Thyroid gland (tissue), 4 donors: ENCODE results near the gene DNAH11. TPM values are rescaled to one million over a fixed set of nuclear protein-coding genes. Genes with fewer than 3 reads are reported as not detected.

Experiments used
- DNase-seq, 2 donors: peaks; one replicate each; pipeline ENCODE4 v3.0.0-alpha.2; 2019
- H3K27ac ChIP-seq, 3 donors: fragments of 200-600 bp; sonication (generic); 1 replicate in 2 of 3; 2 replicates in 1 of 3; pipeline ENCODE4 v1.5.1; 2016 to 2019; ENCODE audit warnings: mild to moderate bottlenecking in 1 of 3, moderate library complexity in 1 of 3
- H3K27me3 ChIP-seq: fragments of 200-600 bp; sonication (generic); one replicate; pipeline ENCODE4 v1.5.1; 2019
- H3K36me3 ChIP-seq, 2 donors: fragments of 200-600 bp; sonication (generic); one replicate each; pipeline ENCODE4 v1.5.1; 2016 to 2019
- H3K4me1 ChIP-seq, 2 donors: fragments of 200-600 bp; sonication (generic); one replicate each; pipeline ENCODE4 v1.5.1; 2017 to 2019
- H3K4me3 ChIP-seq, 3 donors: fragments of 200-600 bp; sonication (generic); replicated peaks in 1 of 3; 1 replicate in 2 of 3; 2 replicates in 1 of 3; pipeline ENCODE4 v1.5.1; 2016; ENCODE audit warnings: mild to moderate bottlenecking in 1 of 3
- H3K9me3 ChIP-seq: fragments of 200-600 bp; sonication (generic); one replicate; pipeline ENCODE4 v1.5.1; 2017
- POLR2A ChIP-seq, 2 donors: fragments of 450-650 bp; IDR thresholded peaks; one replicate each; pipeline ENCODE4 v1.6.1; 2017; ENCODE audit warnings: antibody characterized with exemption in 2 of 2, mild to moderate bottlenecking in 2 of 2, moderate library complexity in 1 of 2
- WGBS, 2 donors: methylation state at CpG; one replicate each; pipeline ENCODE4 v1.1.5; 2017; 5-methylcytosine and 5-hydroxymethylcytosine counted together
- intact Hi-C: fragments of 100-400 bp; cut with DNase I; formaldehyde crosslinking; loops from one replicate; pipeline ENCODE4 v1.15.1; 2023
- total RNA-seq, 4 donors: library from RNA; depleted of rRNA; stranded (reverse); fragments of >200 nt; gene quantifications; one replicate each; pipeline ENCODE4 v1.2.3, GENCODE V29; 2016
- TF ChIP-seq, protein P1 (sequence below), 6 experiments: fragments of 200-600 bp in 3 of 6; fragments of 450-650 bp in 3 of 6; sonication (generic) in 3 of 6; IDR thresholded peaks; one replicate each; pipeline ENCODE4 v1.5.1; 2016 to 2019; ENCODE audit warnings: antibody characterized with exemption in 6 of 6, mild to moderate bottlenecking in 2 of 6, inconsistent platforms in 1 of 6, moderate library complexity in 1 of 6

Gene DNAH11
- total RNA-seq, 4 donors from 2014 or later, result 3.9 to 29.9 (median 10.9) TPM

DNA sequence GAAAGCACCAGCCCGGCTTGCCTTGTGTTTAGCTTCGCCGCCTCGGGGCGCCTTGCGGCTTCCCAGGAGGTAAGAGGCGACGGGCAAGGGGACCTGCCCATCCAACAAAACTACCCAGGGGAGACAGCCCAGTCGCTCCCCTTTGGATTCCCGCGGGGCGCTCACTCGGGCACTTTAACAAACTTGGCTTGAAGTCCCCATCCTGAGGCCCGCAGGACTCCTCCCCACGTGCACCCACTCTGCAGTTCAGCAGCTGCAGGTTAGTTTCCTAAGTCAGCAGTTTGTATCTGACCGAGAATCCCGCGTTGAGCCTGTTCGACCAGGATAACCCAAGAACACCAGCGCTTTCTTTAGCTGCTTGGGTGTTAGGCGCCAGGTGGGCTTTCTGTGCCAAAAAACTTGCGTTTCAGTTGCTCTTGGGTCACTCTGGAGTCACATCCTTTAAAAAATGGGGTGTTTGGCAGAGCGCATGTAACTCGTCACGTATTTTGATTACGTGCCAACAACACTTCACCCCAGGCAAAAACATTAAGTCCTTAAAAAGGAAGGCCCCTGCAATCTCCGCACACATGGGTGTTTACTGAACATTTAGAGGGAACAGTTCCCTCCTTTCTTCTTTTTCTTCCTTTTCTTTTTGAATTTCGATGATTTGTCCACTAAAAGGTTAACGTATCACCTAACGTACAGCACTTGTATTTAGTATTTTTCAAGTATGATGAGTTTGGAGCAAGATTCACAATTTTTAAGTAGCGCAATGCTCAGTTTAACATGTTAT lies 876 bp downstream of the DNAH11 start:
- Histone ChIP-seq H3K9me3 (no peaks in the 10 kb centered on the region), H3K27ac (no peak overlapping the region), H3K36me3 (no peaks in the 10 kb centered on the region), H3K27me3 (no peaks in the 10 kb centered on the region), H3K4me3 (peak overlapping the region; percentile 27 to 40 (median 31)), H3K4me1 (peaks cover 0 to 3% of the 10 kb centered on the region in 2 donors)
- intact Hi-C loops, result no loop called here
- no peak for TF ChIP-seq POLR2A (IDR thresholded peaks at IDR 0.05)
- TF ChIP-seq, protein P1, sequence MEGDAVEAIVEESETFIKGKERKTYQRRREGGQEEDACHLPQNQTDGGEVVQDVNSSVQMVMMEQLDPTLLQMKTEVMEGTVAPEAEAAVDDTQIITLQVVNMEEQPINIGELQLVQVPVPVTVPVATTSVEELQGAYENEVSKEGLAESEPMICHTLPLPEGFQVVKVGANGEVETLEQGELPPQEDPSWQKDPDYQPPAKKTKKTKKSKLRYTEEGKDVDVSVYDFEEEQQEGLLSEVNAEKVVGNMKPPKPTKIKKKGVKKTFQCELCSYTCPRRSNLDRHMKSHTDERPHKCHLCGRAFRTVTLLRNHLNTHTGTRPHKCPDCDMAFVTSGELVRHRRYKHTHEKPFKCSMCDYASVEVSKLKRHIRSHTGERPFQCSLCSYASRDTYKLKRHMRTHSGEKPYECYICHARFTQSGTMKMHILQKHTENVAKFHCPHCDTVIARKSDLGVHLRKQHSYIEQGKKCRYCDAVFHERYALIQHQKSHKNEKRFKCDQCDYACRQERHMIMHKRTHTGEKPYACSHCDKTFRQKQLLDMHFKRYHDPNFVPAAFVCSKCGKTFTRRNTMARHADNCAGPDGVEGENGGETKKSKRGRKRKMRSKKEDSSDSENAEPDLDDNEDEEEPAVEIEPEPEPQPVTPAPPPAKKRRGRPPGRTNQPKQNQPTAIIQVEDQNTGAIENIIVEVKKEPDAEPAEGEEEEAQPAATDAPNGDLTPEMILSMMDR (IDR thresholded peaks at IDR 0.05), result no peak
- WGBS, 2 donors, result 6% methylated on average over 28 to 31 of the region's 31 CpGs
- DNase-seq, result peak; percentile 47 to 55

DNA sequence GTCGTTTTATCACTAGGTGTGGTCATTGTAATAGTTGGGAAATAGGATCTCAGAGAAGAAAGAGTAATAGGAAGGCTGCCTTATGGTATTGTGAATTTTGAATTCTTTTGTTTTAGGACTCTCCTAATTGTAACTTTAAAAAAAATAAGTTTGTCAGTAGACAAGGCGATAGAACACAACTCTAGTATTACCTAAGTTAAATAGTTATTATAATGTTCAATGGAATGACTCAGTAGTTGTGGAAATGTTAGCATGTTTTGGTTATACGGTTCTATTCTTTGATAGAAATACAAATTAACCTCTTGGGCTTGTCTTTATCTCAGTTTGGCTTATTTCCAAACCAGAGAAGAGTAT lies 1.4 kb downstream of the DNAH11 start:
- Histone ChIP-seq H3K27ac (no peak overlapping the region), H3K9me3 (no peaks in the 10 kb centered on the region), H3K4me1 (peaks cover 0 to 3% of the 10 kb centered on the region in 2 donors), H3K4me3 (no peak overlapping the region), H3K27me3 (no peaks in the 10 kb centered on the region), H3K36me3 (no peaks in the 10 kb centered on the region)
- intact Hi-C loops, result no loop called here
- TF ChIP-seq, protein P1 (IDR thresholded peaks at IDR 0.05), result no peak
- no peak for TF ChIP-seq POLR2A (IDR thresholded peaks at IDR 0.05)
- DNase-seq, result no peak
- WGBS, 2 donors, result 37 to 44% methylated on average over 3 of the region's 3 CpGs

DNA sequence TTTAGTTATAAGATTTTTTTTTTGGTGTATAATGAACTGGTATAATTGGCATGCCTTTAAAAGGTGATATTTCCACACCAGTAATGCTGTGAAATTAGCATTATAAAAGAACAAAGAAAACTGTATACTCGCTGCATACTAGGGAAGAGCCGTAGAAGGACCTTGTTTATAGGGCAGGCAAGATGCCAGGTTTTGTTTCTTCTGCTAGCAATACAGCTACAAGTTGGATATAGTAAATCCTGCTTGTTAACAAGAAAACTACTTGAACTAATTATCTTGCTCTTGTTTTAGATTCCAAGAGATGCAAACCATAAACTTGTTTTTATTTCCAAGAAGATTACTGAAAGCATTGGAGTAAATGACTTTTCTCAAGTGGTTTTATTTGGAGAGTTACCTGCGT lies 1.9 kb downstream of the DNAH11 start:
- 40 to 59% methylated on average over 3 of the region's 3 CpGs for WGBS, 2 donors
- Histone ChIP-seq H3K4me3 (no peak overlapping the region), H3K27me3 (no peaks in the 10 kb centered on the region), H3K9me3 (no peaks in the 10 kb centered on the region), H3K4me1 (peaks cover 0 to 3% of the 10 kb centered on the region in 2 donors), H3K36me3 (no peaks in the 10 kb centered on the region), H3K27ac (no peak overlapping the region)
- DNase-seq, result no peak
- intact Hi-C loops, result no loop called here
- TF ChIP-seq, protein P1 (IDR thresholded peaks at IDR 0.05), result no peak
- no peak for TF ChIP-seq POLR2A (IDR thresholded peaks at IDR 0.05)

DNA sequence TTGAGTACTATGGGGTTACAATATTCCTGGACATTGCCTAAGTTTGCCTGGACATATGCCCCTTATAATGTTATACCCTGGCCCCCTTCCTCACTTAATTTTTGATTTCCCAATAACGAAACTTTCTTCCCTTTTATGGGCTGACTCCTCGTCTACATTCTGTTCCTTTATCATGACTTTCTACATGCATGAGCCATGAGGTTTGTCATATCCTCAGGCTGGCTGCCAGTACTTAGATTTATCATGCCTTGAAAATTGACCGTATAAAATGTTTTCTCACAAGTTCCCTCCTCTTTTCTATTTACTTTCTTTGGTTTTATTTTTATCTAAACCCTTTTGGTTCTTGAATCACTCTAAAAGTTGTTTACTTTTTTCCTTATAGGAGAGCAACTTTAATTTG lies 4.7 kb downstream of the DNAH11 start:
- no peak for DNase-seq
- Histone ChIP-seq H3K27ac (no peak overlapping the region), H3K9me3 (no peaks in the 10 kb centered on the region), H3K36me3 (no peaks in the 10 kb centered on the region), H3K4me3 (no peak overlapping the region), H3K4me1 (peaks cover 0 to 7% of the 10 kb centered on the region in 2 donors), H3K27me3 (no peaks in the 10 kb centered on the region)
- intact Hi-C loops, result no loop called here
- TF ChIP-seq POLR2A (IDR thresholded peaks at IDR 0.05), result no peak
- TF ChIP-seq, protein P1 (IDR thresholded peaks at IDR 0.05), result no peak
- WGBS, 2 donors, result 69 to 77% methylated on average over 3 of the region's 3 CpGs

DNA sequence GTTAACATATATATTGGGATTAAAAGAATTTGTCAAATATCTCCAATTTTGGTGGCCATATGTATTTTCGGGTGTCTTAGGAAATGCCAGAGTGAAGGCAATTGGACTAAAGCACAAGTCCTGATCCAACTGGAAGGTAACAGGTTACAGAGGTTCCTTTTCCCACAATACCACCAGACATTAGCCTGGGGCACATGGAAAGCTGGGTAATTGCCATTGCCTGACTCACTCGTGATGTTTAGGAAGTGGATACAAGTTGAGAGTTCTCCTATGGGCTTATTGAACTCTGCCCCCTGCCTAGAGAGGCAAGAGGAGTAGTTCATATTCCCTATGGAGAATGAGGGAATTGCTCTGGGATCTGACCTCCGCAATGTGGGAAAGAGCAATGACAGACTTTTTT lies 5.7 kb downstream of the DNAH11 start:
- no peaks in the 10 kb centered on the region for H3K9me3 ChIP-seq
- WGBS, 2 donors, result 71 to 73% methylated on average over 3 of the region's 3 CpGs
- peaks cover 0 to 4% of the 10 kb centered on the region in 2 donors for H3K4me1 ChIP-seq
- no peak for DNase-seq
- H3K27me3 ChIP-seq, result no peaks in the 10 kb centered on the region
- no peak overlapping the region for H3K27ac ChIP-seq
- no peaks in the 10 kb centered on the region for H3K36me3 ChIP-seq
- TF ChIP-seq, protein P1 (IDR thresholded peaks at IDR 0.05), result no peak
- TF ChIP-seq POLR2A (IDR thresholded peaks at IDR 0.05), result no peak
- intact Hi-C loops, result no loop called here
- no peak overlapping the region for H3K4me3 ChIP-seq
